Measurements from ENCODE around the gene THUMPD3. TPM values are rescaled to one million over a fixed set of nuclear protein-coding genes. Genes with fewer than 3 reads are reported as not detected.

The THUMPD3 gene
- total RNA-seq (2014; rRNA removed; shearing (Covaris generic)): 27.5 and 32.0 TPM in 2 replicates

DNA sequence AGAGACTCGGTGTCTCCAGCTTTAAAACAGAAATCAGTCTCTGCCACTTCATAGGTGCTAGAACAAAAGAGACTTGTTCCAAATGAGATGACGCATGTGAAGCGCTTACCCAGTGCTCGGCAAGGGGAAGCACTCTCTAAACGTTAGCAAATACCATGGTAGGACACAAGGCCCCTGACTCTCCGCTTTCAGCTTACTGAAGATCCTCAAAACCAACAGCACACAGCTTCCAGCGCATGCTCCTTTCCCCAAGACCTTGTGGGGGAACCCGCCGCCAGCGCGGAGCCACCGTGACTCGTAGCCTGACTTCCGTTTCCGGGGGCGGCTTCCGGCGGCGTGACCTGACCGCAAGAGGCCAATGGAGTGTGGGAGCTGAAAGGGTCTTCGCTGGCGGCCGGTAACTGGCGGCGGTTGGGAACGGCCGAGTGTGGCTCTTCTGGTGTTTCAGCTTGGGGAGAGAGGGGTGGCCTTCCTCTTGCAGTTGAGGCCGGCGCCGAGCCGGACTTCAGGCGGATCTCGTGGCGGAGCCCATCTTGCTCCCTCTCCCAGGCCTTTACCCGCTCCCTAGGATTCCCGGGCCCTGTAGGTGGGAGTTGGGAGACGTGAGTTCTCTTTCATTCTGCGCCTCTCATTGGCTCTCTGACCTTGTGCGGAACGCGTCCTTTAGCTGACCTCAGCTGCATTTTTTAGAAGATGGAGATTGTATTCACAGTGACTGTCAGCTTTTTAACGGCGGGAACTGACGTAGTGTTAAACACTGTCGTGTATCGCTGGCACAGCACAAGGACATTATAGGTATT, at the start of gene THUMPD3:
THUMPD3 (plus strand) TSS at position 324 of the 800 bp plus-strand sequence. CDS start 2,015 bp downstream, outside the sequence.
- peak; percentile 92 for DNase-seq (ENCODE audit: low spot score)
- in situ Hi-C loops (cut with HindIII; ENCODE audit: low sequenced_read_pairs): no loop called here

GRCh38 chr3:9314796-9315195, 48.1 kb upstream of the THUMPD3 start:
- in situ Hi-C loops (cut with HindIII; ENCODE audit: low sequenced_read_pairs): no loop called here
- no peak for DNase-seq (ENCODE audit: low spot score)

DNA sequence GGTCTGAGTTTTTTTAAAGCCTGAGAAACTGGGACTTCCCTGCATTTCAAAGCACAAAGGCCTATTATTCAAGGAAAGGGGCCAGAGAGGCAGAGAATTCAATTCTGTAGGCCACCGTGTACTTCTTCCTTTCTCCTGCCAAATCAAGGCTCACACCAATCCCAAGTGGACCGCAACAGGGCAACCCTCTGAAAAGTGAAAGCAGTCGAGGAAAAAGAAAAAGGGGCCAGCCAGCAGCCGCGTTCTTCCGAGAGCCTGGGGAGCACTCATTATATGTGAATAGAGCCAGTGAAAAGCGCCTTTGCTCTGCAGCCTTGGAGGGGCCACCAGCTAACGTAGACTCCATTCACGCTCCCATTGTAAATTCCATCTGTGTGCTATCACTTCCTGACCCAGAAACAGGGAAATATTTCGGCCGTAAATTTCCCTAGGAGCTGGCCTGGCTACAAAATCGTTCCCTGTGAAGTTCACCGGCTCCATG, 45.9 kb upstream of the THUMPD3 start:
- in situ Hi-C loops (cut with HindIII; ENCODE audit: low sequenced_read_pairs): no loop called here
- DNase-seq (ENCODE audit: low spot score): peak; percentile 43

DNA sequence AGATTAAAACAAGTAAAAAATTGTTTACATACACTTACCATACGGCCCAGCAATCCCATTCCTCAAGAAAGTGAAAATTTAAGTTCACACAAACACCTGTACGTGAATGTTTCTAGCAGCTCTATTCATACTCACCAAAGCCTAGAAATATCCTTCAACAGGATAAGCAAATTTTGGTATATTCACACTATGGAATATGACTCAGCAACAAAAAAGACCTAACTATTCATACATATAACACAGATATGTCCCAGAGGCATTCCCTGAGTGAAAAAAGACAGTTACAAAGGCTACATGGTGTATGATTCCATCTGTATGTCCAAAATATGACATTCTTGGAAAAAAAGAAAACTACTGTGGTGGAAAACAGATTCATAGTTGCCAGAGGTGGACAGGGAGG, 40.1 kb upstream of the THUMPD3 start:
- no peak for DNase-seq (ENCODE audit: low spot score)
- in situ Hi-C loops (cut with HindIII; ENCODE audit: low sequenced_read_pairs): no loop called here

DNA sequence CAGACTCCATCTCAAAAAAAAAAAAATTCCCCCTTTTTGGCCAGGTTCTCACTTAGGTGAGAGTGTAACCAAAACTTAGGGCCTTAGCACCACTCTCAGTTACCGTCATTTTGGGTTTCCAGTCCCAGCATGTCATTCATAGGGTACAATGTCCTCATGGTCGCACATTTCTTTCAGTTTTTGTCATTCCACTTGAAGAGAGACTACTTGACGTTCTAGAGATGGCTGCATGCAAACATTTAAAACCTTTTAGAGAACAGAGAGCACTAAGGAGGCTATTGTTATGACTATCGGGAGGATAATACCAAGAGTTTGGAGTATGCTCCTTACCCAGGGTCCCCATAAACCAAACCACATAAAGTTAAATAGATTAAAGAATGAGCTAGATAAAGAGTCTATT, 37.9 kb upstream of the THUMPD3 start:
- in situ Hi-C loops (cut with HindIII; ENCODE audit: low sequenced_read_pairs): no loop called here
- DNase-seq (ENCODE audit: low spot score): no peak

GRCh38 chr3:9327578-9327977, 35.3 kb upstream of the THUMPD3 start:
- in situ Hi-C loops (cut with HindIII; ENCODE audit: low sequenced_read_pairs): no loop called here
- DNase-seq (ENCODE audit: low spot score): no peak

GRCh38 chr3:9330166-9330703, 32.6 kb upstream of the THUMPD3 start:
- in situ Hi-C loops (cut with HindIII; ENCODE audit: low sequenced_read_pairs): no loop called here
- DNase-seq (ENCODE audit: low spot score): no peak

DNA sequence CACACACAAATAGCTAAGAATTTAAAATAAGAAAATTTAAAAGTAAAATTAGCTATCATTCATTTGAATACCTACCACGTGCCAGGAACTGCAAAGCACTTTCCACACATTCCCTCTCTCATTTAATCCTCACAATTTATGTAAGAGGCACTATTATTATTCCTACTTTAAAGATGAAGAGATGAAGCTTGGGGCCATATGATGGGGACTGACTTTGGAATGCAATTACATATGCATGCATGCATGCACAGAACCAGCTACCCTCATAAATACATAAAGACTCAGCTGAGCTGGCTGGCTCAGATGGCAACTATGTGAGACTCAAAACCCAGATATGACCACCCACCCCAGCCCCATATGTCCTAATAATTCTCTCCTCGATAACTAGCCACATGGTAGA, 31.7 kb upstream of the THUMPD3 start:
- DNase-seq (ENCODE audit: low spot score): no peak
- in situ Hi-C loops (cut with HindIII; ENCODE audit: low sequenced_read_pairs): no loop called here

DNA sequence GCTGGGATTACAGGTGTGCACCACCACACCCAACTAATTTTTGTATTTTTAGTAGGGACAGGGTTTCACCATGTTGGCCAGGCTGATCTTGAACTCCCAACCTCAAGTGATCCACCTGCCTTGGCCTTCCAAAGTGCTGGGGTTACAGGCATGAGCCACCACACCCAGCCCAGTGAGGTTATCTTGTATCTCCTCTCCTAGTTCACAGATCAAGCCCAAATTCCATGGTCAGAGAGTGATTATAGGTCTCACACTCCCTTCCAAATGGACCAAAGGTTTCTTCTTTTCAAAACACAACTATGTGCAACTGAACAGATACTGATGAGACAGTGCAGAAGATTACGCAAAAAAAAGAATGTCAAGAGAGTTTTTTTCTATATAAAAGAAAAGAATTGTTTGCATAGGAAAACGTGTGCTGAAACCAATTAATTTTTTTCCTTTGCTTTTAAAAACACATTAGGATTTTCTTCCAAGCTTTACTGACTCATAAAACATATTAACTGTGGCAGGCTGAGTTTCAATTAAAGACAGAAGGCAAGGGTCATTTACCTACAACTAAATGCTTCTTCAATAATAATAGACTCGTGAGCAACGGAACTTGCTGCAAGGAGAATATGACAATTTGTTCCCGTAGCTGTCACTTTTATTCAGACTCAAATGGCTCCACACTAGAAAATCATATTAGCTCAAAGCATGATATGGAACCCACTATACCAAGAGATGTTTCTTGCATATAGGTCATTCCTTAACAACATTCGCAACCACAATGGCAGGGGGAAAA, 30.4 kb upstream of the THUMPD3 start:
- no peak for DNase-seq (ENCODE audit: low spot score)
- in situ Hi-C loops (cut with HindIII; ENCODE audit: low sequenced_read_pairs): no loop called here

DNA sequence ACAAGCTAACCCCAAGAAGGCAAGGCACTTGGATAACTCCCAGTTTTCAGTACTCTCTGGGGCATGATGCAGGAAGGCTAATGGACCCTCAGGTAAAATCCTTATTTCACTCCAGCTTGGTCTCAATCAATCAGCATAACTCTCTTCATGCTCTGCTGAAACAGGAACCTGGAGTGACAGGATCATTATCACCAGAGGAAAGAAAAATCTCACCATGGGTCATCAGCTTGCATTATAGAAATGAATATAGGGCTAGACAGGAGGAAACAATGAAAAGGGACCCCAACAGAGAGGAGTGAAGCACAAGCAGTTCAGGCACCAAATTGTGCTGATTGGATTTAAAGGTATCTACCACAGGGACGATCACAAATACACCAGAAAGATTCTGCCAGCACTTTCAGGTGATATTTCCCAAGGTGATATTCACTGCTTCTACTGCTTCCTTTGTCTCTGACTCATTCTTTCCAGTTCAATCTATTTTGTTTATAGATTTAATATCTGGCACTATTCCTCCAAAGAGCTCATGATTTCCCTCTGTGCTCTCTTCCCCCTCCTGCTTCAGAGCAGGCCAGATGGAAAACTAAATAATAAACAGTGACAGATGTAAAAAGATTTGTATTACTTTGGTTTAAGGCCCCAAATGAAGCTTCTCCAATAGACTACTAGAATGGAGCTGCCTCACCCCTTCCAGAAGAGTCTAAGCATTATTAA, 22.9 kb upstream of the THUMPD3 start:
- in situ Hi-C loops (cut with HindIII; ENCODE audit: low sequenced_read_pairs): no loop called here
- DNase-seq (ENCODE audit: low spot score): no peak

DNA sequence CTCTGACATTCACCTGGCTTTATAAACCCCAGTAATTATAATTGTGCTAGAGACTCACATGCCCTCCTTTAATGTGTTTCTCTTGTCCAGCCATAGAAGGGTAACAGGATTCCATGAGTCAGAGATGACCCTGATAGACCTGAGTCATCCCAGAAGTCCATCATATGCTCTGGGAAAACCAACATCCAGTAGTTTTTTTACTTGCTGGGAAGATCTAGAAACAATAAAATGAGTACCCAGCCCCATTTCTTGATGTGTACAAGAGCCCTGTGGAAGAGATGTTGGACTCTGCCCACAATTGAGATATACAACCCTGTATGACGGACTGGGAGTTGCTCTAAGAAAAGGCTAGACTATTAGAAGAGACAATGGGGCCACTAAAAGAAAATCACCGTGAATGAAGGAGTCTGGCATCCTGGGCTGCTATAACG, 22.4 kb upstream of the THUMPD3 start:
- no peak for DNase-seq (ENCODE audit: low spot score)

DNA sequence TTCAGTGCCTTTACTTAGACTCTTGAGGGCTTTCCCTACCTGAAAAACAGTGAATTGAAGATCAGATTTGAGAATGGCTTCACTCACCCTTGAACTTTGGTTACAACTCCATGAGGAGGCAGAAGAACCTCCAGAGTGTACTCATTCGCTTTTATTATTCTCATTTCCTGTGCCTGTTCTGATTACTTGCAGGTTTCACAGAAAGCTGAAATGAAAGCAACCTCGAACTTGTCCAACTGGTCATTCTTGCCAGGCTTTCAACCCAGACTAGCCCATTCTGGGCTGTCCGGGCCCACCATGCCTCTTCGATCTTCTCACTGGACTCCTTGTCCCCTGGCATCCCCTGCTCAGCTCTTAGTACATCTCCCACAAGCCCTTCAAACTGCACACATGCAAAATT, 20.2 kb upstream of the THUMPD3 start:
- in situ Hi-C loops (cut with HindIII; ENCODE audit: low sequenced_read_pairs): no loop called here
- no peak for DNase-seq (ENCODE audit: low spot score)

More for the DNA sequence above, 22.4 kb upstream of the THUMPD3 start:
- in situ Hi-C loops (cut with HindIII; ENCODE audit: low sequenced_read_pairs): no loop called here

- DNase-seq (ENCODE audit: low spot score): no peak
- in situ Hi-C loops (cut with HindIII; ENCODE audit: low sequenced_read_pairs): no loop called here
Observed at GRCh38 chr3:9343115-9343514, 19.7 kb upstream of the THUMPD3 start.

DNA sequence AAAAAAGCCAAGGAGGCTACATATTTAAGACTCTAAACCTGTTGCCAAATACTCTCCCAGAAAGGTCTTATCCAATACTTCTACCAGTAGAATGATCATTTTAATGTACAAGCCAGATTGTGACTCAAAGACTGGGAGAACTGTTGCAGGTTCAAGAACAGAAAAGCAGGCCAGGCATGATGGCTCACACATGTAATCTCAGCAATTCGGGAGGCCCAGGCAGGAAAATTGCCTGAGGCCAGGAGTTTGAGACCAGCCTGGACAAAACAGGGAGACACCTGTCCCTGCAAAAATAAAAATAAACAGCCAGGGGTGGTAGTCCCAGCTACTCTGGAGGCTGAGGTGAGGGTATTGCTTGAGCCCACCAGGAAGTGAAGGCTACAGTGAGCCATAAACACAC, 17.8 kb upstream of the THUMPD3 start:
- DNase-seq (ENCODE audit: low spot score): no peak
- in situ Hi-C loops (cut with HindIII; ENCODE audit: low sequenced_read_pairs): no loop called here

DNA sequence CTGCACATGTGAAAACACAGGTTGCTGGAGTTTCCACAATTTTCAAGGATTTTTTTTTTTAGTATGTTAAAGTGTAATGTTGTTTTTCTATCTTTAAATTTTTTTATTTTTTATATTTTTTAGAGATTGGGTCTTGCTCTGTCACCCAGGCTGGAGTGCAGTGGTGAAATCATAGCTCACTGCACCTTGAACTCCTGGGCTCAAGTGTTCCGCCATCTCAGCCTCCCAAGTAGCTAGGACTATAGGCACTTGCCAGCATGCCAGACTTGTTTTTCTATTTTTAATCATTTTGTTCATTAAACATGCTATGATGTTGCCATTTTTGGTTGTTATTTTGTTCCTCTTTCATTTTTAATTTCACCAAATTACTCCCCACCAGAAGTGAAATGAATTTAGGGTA, 16.7 kb upstream of the THUMPD3 start:
- in situ Hi-C loops (cut with HindIII; ENCODE audit: low sequenced_read_pairs): no loop called here
- DNase-seq (ENCODE audit: low spot score): no peak

DNA sequence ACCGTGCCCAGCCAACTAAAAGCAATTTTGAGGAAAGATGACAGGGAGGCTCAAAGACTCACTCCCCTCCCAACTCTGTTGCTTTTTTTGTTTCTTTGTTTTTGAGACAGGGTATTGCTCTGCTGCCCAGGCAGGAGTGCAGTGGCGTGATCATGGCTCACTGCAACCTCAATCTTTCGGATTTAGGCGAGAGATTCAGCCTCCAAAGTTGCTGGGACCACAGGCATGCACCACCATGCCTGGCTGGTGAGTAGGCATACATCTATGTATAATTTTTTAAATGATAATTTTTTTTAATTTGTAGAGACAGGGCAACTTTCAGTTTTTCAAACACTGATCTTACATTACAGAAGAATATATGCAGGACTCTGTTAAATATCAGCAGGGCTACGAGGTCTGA, 15.8 kb upstream of the THUMPD3 start:
- DNase-seq (ENCODE audit: low spot score): no peak
- in situ Hi-C loops (cut with HindIII; ENCODE audit: low sequenced_read_pairs): no loop called here

- no peak for DNase-seq (ENCODE audit: low spot score)
- in situ Hi-C loops (cut with HindIII; ENCODE audit: low sequenced_read_pairs): no loop called here
Observed at GRCh38 chr3:9347887-9348286, 15.0 kb upstream of the THUMPD3 start.

- in situ Hi-C loops (cut with HindIII; ENCODE audit: low sequenced_read_pairs): no loop called here
Observed at GRCh38 chr3:9349321-9350117, 13.3 kb upstream of the THUMPD3 start.

GRCh38 chr3:9351709-9352126, 11.1 kb upstream of the THUMPD3 start:
- no peak for DNase-seq (ENCODE audit: low spot score)
- in situ Hi-C loops (cut with HindIII; ENCODE audit: low sequenced_read_pairs): no loop called here

More at GRCh38 chr3:9349321-9350117, 13.3 kb upstream of the THUMPD3 start:
- DNase-seq (ENCODE audit: low spot score): no peak
